GM23338 (cell line): ENCODE measurements around the gene PRSS48.

Experiments used
- EZH2 ChIP-seq: fragments of 200-600 bp; sonication (generic); IDR thresholded peaks from one replicate; pipeline ENCODE4 v1.8.0; 2017; ENCODE audit warnings: antibody characterized with exemption, mild to moderate bottlenecking, low read depth; ENCODE audit not compliant: unreplicated experiment
- EZH2phosphoT487 ChIP-seq: fragments of 200-600 bp; sonication (generic); IDR thresholded peaks from one replicate; pipeline ENCODE4 v1.8.1; 2018; ENCODE audit warnings: antibody characterized with exemption; ENCODE audit not compliant: unreplicated experiment
- JUNB ChIP-seq: IDR thresholded peaks from one replicate; pipeline ENCODE4 v1.6.1; 2016; ENCODE audit warnings: antibody characterized with exemption; ENCODE audit not compliant: unreplicated experiment
- NANOG ChIP-seq: IDR thresholded peaks from 2 replicates; pipeline ENCODE4 v1.6.1; 2016; ENCODE audit warnings: antibody characterized with exemption, borderline replicate concordance
- POLR2AphosphoS5 ChIP-seq: IDR thresholded peaks from 2 replicates; pipeline ENCODE4 v1.6.1; 2016; ENCODE audit warnings: antibody characterized with exemption, low read depth
- ZNF114 ChIP-seq: fragments of 250-450 bp; sonication (Bioruptor Pico); IDR thresholded peaks from 2 replicates; pipeline ENCODE4 v1.5.0; 2020; ENCODE audit warnings: mild to moderate bottlenecking, moderate library complexity
- ZNF331 ChIP-seq: fragments of 250-450 bp; sonication (Bioruptor Pico); IDR thresholded peaks from 2 replicates; pipeline ENCODE4 v1.5.0; 2020; ENCODE audit warnings: low read depth, mild to moderate bottlenecking, moderate library complexity
- TF ChIP-seq, protein P1 (sequence below), 2 experiments: fragments of 200-600 bp in 1 of 2; sonication (generic) in 1 of 2; conservative IDR thresholded peaks; 2 replicates each; pipeline versions ENCODE4 v1.5.1 to v1.6.1; 2016 to 2017; ENCODE audit warnings: antibody characterized with exemption in 2 of 2, low read depth in 2 of 2, mild to moderate bottlenecking in 2 of 2, moderate library complexity in 1 of 2
- TF ChIP-seq, protein P2 (sequence below): IDR thresholded peaks from 2 replicates; pipeline ENCODE4 v1.6.1; 2016; ENCODE audit warnings: antibody characterized with exemption
- TF ChIP-seq, protein P3 (sequence below): IDR thresholded peaks from one replicate; pipeline ENCODE4 v1.6.1; 2018; ENCODE audit warnings: antibody characterized with exemption; ENCODE audit not compliant: unreplicated experiment
- TF ChIP-seq, protein P4 (sequence below): fragments of 250-450 bp; sonication (Bioruptor Pico); IDR thresholded peaks from 2 replicates; pipeline ENCODE4 v1.5.0; 2020; ENCODE audit warnings: mild to moderate bottlenecking, moderate library complexity

DNA sequence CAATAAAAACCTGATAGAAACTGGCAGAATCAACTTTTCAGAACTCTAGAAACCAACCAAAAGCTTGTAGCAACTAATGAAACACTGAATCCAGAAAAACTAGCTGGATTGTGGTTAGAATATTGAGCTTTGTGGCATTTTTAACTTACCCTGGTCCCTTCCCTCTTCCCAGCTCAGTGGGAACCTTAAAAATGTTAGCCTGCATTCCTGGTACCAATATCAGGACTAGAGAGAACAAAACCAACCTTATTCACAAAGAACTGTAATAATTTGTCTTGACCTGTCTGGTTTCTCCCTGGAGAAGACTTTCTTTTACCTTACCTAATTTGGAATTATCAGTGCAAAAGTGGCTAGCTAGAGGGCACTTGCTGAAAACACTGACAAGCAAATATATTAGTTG lies 27.3 kb downstream of the PRSS48 start:
- TF ChIP-seq, protein P1, sequence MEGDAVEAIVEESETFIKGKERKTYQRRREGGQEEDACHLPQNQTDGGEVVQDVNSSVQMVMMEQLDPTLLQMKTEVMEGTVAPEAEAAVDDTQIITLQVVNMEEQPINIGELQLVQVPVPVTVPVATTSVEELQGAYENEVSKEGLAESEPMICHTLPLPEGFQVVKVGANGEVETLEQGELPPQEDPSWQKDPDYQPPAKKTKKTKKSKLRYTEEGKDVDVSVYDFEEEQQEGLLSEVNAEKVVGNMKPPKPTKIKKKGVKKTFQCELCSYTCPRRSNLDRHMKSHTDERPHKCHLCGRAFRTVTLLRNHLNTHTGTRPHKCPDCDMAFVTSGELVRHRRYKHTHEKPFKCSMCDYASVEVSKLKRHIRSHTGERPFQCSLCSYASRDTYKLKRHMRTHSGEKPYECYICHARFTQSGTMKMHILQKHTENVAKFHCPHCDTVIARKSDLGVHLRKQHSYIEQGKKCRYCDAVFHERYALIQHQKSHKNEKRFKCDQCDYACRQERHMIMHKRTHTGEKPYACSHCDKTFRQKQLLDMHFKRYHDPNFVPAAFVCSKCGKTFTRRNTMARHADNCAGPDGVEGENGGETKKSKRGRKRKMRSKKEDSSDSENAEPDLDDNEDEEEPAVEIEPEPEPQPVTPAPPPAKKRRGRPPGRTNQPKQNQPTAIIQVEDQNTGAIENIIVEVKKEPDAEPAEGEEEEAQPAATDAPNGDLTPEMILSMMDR (conservative IDR thresholded peaks at IDR 0.05; ENCODE audit: low read depth in 2 of 2): no peak
- TF ChIP-seq POLR2AphosphoS5 (no peak), NANOG (no peak), EZH2 (no peak), ZNF114 (CRISPR knock-in tag) (no peak), JUNB (no peak), EZH2phosphoT487 (no peak), ZNF331 (CRISPR knock-in tag) (no peak)
- TF ChIP-seq, protein P2, sequence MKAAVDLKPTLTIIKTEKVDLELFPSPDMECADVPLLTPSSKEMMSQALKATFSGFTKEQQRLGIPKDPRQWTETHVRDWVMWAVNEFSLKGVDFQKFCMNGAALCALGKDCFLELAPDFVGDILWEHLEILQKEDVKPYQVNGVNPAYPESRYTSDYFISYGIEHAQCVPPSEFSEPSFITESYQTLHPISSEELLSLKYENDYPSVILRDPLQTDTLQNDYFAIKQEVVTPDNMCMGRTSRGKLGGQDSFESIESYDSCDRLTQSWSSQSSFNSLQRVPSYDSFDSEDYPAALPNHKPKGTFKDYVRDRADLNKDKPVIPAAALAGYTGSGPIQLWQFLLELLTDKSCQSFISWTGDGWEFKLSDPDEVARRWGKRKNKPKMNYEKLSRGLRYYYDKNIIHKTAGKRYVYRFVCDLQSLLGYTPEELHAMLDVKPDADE: no peak
- TF ChIP-seq, protein P3, sequence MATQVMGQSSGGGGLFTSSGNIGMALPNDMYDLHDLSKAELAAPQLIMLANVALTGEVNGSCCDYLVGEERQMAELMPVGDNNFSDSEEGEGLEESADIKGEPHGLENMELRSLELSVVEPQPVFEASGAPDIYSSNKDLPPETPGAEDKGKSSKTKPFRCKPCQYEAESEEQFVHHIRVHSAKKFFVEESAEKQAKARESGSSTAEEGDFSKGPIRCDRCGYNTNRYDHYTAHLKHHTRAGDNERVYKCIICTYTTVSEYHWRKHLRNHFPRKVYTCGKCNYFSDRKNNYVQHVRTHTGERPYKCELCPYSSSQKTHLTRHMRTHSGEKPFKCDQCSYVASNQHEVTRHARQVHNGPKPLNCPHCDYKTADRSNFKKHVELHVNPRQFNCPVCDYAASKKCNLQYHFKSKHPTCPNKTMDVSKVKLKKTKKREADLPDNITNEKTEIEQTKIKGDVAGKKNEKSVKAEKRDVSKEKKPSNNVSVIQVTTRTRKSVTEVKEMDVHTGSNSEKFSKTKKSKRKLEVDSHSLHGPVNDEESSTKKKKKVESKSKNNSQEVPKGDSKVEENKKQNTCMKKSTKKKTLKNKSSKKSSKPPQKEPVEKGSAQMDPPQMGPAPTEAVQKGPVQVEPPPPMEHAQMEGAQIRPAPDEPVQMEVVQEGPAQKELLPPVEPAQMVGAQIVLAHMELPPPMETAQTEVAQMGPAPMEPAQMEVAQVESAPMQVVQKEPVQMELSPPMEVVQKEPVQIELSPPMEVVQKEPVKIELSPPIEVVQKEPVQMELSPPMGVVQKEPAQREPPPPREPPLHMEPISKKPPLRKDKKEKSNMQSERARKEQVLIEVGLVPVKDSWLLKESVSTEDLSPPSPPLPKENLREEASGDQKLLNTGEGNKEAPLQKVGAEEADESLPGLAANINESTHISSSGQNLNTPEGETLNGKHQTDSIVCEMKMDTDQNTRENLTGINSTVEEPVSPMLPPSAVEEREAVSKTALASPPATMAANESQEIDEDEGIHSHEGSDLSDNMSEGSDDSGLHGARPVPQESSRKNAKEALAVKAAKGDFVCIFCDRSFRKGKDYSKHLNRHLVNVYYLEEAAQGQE: no peak
- TF ChIP-seq, protein P4, sequence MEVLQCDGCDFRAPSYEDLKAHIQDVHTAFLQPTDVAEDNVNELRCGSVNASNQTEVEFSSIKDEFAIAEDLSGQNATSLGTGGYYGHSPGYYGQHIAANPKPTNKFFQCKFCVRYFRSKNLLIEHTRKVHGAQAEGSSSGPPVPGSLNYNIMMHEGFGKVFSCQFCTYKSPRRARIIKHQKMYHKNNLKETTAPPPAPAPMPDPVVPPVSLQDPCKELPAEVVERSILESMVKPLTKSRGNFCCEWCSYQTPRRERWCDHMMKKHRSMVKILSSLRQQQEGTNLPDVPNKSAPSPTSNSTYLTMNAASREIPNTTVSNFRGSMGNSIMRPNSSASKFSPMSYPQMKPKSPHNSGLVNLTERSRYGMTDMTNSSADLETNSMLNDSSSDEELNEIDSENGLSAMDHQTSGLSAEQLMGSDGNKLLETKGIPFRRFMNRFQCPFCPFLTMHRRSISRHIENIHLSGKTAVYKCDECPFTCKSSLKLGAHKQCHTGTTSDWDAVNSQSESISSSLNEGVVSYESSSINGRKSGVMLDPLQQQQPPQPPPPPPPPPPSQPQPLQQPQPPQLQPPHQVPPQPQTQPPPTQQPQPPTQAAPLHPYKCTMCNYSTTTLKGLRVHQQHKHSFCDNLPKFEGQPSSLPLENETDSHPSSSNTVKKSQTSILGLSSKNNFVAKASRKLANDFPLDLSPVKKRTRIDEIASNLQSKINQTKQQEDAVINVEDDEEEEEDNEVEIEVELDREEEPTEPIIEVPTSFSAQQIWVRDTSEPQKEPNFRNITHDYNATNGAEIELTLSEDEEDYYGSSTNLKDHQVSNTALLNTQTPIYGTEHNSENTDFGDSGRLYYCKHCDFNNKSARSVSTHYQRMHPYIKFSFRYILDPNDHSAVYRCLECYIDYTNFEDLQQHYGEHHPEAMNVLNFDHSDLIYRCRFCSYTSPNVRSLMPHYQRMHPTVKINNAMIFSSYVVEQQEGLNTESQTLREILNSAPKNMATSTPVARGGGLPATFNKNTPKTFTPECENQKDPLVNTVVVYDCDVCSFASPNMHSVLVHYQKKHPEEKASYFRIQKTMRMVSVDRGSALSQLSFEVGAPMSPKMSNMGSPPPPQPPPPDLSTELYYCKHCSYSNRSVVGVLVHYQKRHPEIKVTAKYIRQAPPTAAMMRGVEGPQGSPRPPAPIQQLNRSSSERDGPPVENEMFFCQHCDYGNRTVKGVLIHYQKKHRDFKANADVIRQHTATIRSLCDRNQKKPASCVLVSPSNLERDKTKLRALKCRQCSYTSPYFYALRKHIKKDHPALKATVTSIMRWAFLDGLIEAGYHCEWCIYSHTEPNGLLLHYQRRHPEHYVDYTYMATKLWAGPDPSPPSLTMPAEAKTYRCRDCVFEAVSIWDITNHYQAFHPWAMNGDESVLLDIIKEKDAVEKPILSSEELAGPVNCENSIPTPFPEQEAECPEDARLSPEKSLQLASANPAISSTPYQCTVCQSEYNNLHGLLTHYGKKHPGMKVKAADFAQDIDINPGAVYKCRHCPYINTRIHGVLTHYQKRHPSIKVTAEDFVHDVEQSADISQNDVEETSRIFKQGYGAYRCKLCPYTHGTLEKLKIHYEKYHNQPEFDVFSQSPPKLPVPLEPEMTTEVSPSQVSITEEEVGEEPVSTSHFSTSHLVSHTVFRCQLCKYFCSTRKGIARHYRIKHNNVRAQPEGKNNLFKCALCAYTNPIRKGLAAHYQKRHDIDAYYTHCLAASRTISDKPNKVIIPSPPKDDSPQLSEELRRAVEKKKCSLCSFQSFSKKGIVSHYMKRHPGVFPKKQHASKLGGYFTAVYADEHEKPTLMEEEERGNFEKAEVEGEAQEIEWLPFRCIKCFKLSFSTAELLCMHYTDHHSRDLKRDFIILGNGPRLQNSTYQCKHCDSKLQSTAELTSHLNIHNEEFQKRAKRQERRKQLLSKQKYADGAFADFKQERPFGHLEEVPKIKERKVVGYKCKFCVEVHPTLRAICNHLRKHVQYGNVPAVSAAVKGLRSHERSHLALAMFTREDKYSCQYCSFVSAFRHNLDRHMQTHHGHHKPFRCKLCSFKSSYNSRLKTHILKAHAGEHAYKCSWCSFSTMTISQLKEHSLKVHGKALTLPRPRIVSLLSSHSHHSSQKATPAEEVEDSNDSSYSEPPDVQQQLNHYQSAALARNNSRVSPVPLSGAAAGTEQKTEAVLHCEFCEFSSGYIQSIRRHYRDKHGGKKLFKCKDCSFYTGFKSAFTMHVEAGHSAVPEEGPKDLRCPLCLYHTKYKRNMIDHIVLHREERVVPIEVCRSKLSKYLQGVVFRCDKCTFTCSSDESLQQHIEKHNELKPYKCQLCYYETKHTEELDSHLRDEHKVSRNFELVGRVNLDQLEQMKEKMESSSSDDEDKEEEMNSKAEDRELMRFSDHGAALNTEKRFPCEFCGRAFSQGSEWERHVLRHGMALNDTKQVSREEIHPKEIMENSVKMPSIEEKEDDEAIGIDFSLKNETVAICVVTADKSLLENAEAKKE: no peak
